Testis (tissue), 2 donors: ENCODE data around the gene FSTL5.

Experiments used
- POLR2A ChIP-seq: fragments of 450-650 bp; IDR thresholded peaks from one replicate; pipeline ENCODE4 v1.6.1; 2017; ENCODE audit warnings: antibody characterized with exemption, mild to moderate bottlenecking, moderate library complexity
- TF ChIP-seq, protein P1 (sequence below), 3 experiments: fragments of 450-650 bp in 2 of 3; fragments of 200-600 bp in 1 of 3; sonication (generic) in 1 of 3; IDR thresholded peaks; one replicate each; pipeline ENCODE4 v1.5.1; 2016 to 2019; ENCODE audit warnings: antibody characterized with exemption in 3 of 3, mild to moderate bottlenecking in 2 of 3, moderate library complexity in 1 of 3

DNA sequence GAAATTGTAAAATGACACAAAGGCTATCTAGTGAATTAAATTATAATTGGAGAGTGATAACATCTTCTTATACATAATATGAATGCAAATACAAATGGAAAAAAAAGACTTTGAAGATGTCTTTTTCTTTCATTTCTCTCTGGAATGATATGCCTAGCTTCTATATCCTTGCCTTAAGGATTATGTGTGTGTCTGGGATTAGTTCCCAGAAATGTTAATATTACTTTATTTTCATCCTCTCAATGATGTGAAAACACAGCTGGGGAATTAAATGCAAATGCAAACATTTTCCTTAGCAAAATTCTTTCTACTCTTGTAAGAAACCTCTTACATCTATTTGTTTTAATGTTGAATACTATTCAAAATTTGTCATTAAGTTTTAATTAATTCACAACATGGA, 441.9 kb downstream of the FSTL5 start:
- TF ChIP-seq, protein P1, sequence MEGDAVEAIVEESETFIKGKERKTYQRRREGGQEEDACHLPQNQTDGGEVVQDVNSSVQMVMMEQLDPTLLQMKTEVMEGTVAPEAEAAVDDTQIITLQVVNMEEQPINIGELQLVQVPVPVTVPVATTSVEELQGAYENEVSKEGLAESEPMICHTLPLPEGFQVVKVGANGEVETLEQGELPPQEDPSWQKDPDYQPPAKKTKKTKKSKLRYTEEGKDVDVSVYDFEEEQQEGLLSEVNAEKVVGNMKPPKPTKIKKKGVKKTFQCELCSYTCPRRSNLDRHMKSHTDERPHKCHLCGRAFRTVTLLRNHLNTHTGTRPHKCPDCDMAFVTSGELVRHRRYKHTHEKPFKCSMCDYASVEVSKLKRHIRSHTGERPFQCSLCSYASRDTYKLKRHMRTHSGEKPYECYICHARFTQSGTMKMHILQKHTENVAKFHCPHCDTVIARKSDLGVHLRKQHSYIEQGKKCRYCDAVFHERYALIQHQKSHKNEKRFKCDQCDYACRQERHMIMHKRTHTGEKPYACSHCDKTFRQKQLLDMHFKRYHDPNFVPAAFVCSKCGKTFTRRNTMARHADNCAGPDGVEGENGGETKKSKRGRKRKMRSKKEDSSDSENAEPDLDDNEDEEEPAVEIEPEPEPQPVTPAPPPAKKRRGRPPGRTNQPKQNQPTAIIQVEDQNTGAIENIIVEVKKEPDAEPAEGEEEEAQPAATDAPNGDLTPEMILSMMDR (IDR thresholded peaks at IDR 0.05), result no peak
- TF ChIP-seq POLR2A, result no peak
